KMS-11 (cell line): ENCODE results near the gene KLK14.

ENCODE experiments used
- H2AFZ ChIP-seq: fragments of 200-600 bp; sonication (generic); 2 replicates; pipeline ENCODE4 v1.6.1; 2016; ENCODE audit warnings: antibody characterized with exemption, mixed run types, low read depth
- H3K27ac ChIP-seq: fragments of 200-600 bp; sonication (generic); 2 replicates; pipeline ENCODE4 v1.6.1; 2016; ENCODE audit warnings: mild to moderate bottlenecking, mixed run types
- H3K27me3 ChIP-seq: fragments of 200-600 bp; sonication (generic); 2 replicates; pipeline ENCODE4 v1.6.1; 2017; ENCODE audit warnings: mild to moderate bottlenecking, low read depth, mixed run types, moderate library complexity; ENCODE audit not compliant: insufficient read depth
- H3K36me3 ChIP-seq: fragments of 200-600 bp; sonication (generic); 2 replicates; pipeline ENCODE4 v1.6.1; 2017; ENCODE audit warnings: mild to moderate bottlenecking, mixed run types; ENCODE audit not compliant: insufficient read depth
- H3K4me1 ChIP-seq: fragments of 200-600 bp; sonication (generic); 2 replicates; pipeline ENCODE4 v1.6.1; 2016; ENCODE audit warnings: mild to moderate bottlenecking, low read depth, mixed run types; ENCODE audit not compliant: poor library complexity, severe bottlenecking
- H3K4me2 ChIP-seq: fragments of 200-600 bp; sonication (generic); 2 replicates; pipeline ENCODE4 v1.7.0; 2016; ENCODE audit warnings: mild to moderate bottlenecking, mixed run types
- H3K4me3 ChIP-seq: fragments of 200-600 bp; sonication (generic); IDR thresholded peaks from 2 replicates; pipeline ENCODE4 v1.6.1; 2017; ENCODE audit warnings: low read depth, low read length, mixed read lengths; ENCODE audit not compliant: insufficient read depth
- H3K79me2 ChIP-seq: fragments of 200-600 bp; sonication (generic); 2 replicates; pipeline ENCODE4 v1.6.1; 2016; ENCODE audit warnings: low read depth, mixed run types; ENCODE audit not compliant: insufficient read depth
- H3K9ac ChIP-seq: fragments of 200-600 bp; sonication (generic); 2 replicates; pipeline ENCODE4 v1.6.1; 2016; ENCODE audit warnings: mild to moderate bottlenecking, mixed run types
- H4K20me1 ChIP-seq: fragments of 200-600 bp; sonication (generic); 2 replicates; pipeline ENCODE4 v1.6.1; 2016; ENCODE audit warnings: mild to moderate bottlenecking, mixed run types; ENCODE audit not compliant: insufficient read depth
- CTCF ChIP-seq: fragments of 200-600 bp; sonication (generic); conservative IDR thresholded peaks from 2 replicates; pipeline ENCODE4 v1.6.1; 2017; ENCODE audit warnings: low read depth, mild to moderate bottlenecking, antibody characterized with exemption, low read length, moderate library complexity, mixed read lengths

The KLK14 gene

GRCh38 chr19:51091126-51091525 lies 8.4 kb upstream of the KLK14 start:
- no peak overlapping the region for H3K9ac ChIP-seq
- no peaks in the 10 kb centered on the region for H3K4me1 ChIP-seq
- H3K36me3 ChIP-seq, result no peaks in the 10 kb centered on the region
- H3K27ac ChIP-seq, result no peak overlapping the region
- no peaks in the 10 kb centered on the region for H3K27me3 ChIP-seq
- no peaks in the 10 kb centered on the region for H3K79me2 ChIP-seq
- H4K20me1 ChIP-seq, result no peaks in the 10 kb centered on the region
- H3K4me3 ChIP-seq, result no peak overlapping the region
- H2AFZ ChIP-seq, result no peak overlapping the region
- H3K4me2 ChIP-seq, result no peak overlapping the region
- no peak for TF ChIP-seq CTCF

GRCh38 chr19:51090471-51090870 lies 7.8 kb upstream of the KLK14 start:
- H3K27me3 ChIP-seq, result no peaks in the 10 kb centered on the region
- no peaks in the 10 kb centered on the region for H3K36me3 ChIP-seq
- no peak overlapping the region for H3K27ac ChIP-seq
- H4K20me1 ChIP-seq, result no peaks in the 10 kb centered on the region
- no peak for TF ChIP-seq CTCF
- no peak overlapping the region for H3K4me2 ChIP-seq
- no peak overlapping the region for H3K4me3 ChIP-seq
- no peak overlapping the region for H3K9ac ChIP-seq
- no peaks in the 10 kb centered on the region for H3K4me1 ChIP-seq
- H3K79me2 ChIP-seq, result no peaks in the 10 kb centered on the region
- H2AFZ ChIP-seq, result no peak overlapping the region

- no peaks in the 10 kb centered on the region for H4K20me1 ChIP-seq
- no peak overlapping the region for H3K27ac ChIP-seq
- H3K4me2 ChIP-seq, result no peak overlapping the region
- no peak overlapping the region for H2AFZ ChIP-seq
- H3K4me1 ChIP-seq, result no peaks in the 10 kb centered on the region
- no peak overlapping the region for H3K4me3 ChIP-seq
- H3K9ac ChIP-seq, result no peak overlapping the region
- no peaks in the 10 kb centered on the region for H3K36me3 ChIP-seq
- no peak for TF ChIP-seq CTCF
- H3K79me2 ChIP-seq, result no peaks in the 10 kb centered on the region
- H3K27me3 ChIP-seq, result no peaks in the 10 kb centered on the region
Observed at GRCh38 chr19:51089786-51090185, 7.1 kb upstream of the KLK14 start.

- Histone ChIP-seq H3K36me3 (no peaks in the 10 kb centered on the region), H2AFZ (no peak overlapping the region), H3K79me2 (no peaks in the 10 kb centered on the region), H3K9ac (no peak overlapping the region), H3K4me1 (no peaks in the 10 kb centered on the region), H3K4me3 (no peak overlapping the region), H3K4me2 (no peak overlapping the region), H3K27me3 (peaks cover 10% of the 10 kb centered on the region; the same call in 1 of the 2 replicates), H3K27ac (no peak overlapping the region), H4K20me1 (no peaks in the 10 kb centered on the region)
- TF ChIP-seq CTCF, result no peak
Observed at GRCh38 chr19:51086153-51086850, 3.6 kb upstream of the KLK14 start.
